Nephron progenitor cell (in vitro differentiated cells): ENCODE data around the gene GTF2F1.
"Not testable (repeated sequence)": the region's sequence is repeated elsewhere in the genome, so short reads cannot be mapped to it uniquely, and the experiment has no call there.

Source experiments
- DNase-seq: peaks from one replicate; pipeline ENCODE4 v3.0.0; 2021
- H3K27ac Mint-ChIP-seq: 2 replicates; pipeline ENCODE4 v1.8.0; 2021; ENCODE audit warnings: mild to moderate bottlenecking, moderate library complexity, mixed read lengths
- H3K27me3 Mint-ChIP-seq: 2 replicates; pipeline ENCODE4 v1.8.0; 2021; ENCODE audit warnings: mild to moderate bottlenecking, low read depth, mixed read lengths; ENCODE audit not compliant: poor library complexity
- H3K36me3 Mint-ChIP-seq: 2 replicates; pipeline ENCODE4 v1.8.0; 2021; ENCODE audit warnings: low read depth, mixed read lengths
- H3K4me1 Mint-ChIP-seq: 2 replicates; pipeline ENCODE4 v1.8.0; 2021; ENCODE audit warnings: mixed read lengths
- H3K4me3 Mint-ChIP-seq: 2 replicates; pipeline ENCODE4 v1.8.0; 2021; ENCODE audit warnings: mild to moderate bottlenecking, moderate library complexity, mixed read lengths
- H3K9me3 Mint-ChIP-seq: 2 replicates; pipeline ENCODE4 v1.8.0; 2021; ENCODE audit warnings: mild to moderate bottlenecking, moderate library complexity, mixed read lengths
- CTCF ChIP-seq: fragments of 200-600 bp; sonication (generic); IDR thresholded peaks from 2 replicates; pipeline ENCODE4 v1.5.0; 2021; ENCODE audit warnings: antibody characterized with exemption

Gene GTF2F1

GRCh38 chr19:6350688-6351087 is 42.3 kb downstream of the GTF2F1 start:
- no peaks in the 10 kb centered on the region for H3K4me1 Mint-ChIP-seq
- H3K9me3 Mint-ChIP-seq = peaks cover 20% of the 10 kb centered on the region
- H3K27me3 Mint-ChIP-seq = peaks cover 44% of the 10 kb centered on the region
- no peaks in the 10 kb centered on the region for H3K36me3 Mint-ChIP-seq
- no peak for DNase-seq
- H3K27ac Mint-ChIP-seq = no peak overlapping the region
- H3K4me3 Mint-ChIP-seq = no peak overlapping the region
- TF ChIP-seq CTCF = no peak

GRCh38 chr19:6349271-6349670 is 43.7 kb downstream of the GTF2F1 start:
- DNase-seq, H3K4me1 Mint-ChIP-seq, H3K4me3 Mint-ChIP-seq, H3K36me3 Mint-ChIP-seq, H3K27ac Mint-ChIP-seq: not testable (repeated sequence)
- Mint-ChIP-seq H3K27me3 (peaks cover 44% of the 10 kb centered on the region), H3K9me3 (peaks cover 16% of the 10 kb centered on the region)

GRCh38 chr19:6343462-6343861 is 49.5 kb downstream of the GTF2F1 start:
- H3K4me3 Mint-ChIP-seq = no peak overlapping the region
- no peak for TF ChIP-seq CTCF
- peaks cover 15% of the 10 kb centered on the region for H3K9me3 Mint-ChIP-seq
- peaks cover 16% of the 10 kb centered on the region for H3K27me3 Mint-ChIP-seq
- peaks cover 4% of the 10 kb centered on the region for H3K4me1 Mint-ChIP-seq
- no peak overlapping the region for H3K27ac Mint-ChIP-seq
- DNase-seq = no peak
- H3K36me3 Mint-ChIP-seq = no peaks in the 10 kb centered on the region

GRCh38 chr19:6340493-6341201 is 52.3 kb downstream of the GTF2F1 start:
- TF ChIP-seq CTCF = peak; percentile 12
- Mint-ChIP-seq H3K27me3 (peaks cover 7% of the 10 kb centered on the region), H3K4me3 (no peak overlapping the region), H3K9me3 (peaks cover 15% of the 10 kb centered on the region), H3K36me3 (no peaks in the 10 kb centered on the region), H3K27ac (peak overlapping the region; percentile 49), H3K4me1 (peaks cover 4% of the 10 kb centered on the region)
- DNase-seq = no peak

GRCh38 chr19:6334490-6335285 is 58.3 kb downstream of the GTF2F1 start:
- Mint-ChIP-seq H3K4me3 (no peak overlapping the region), H3K36me3 (no peaks in the 10 kb centered on the region), H3K4me1 (no peaks in the 10 kb centered on the region), H3K9me3 (no peaks in the 10 kb centered on the region), H3K27ac (no peak overlapping the region), H3K27me3 (peaks cover 3% of the 10 kb centered on the region)
- DNase-seq = no peak
- TF ChIP-seq CTCF = no peak

- TF ChIP-seq CTCF = no peak
- Mint-ChIP-seq H3K4me1 (no peaks in the 10 kb centered on the region), H3K9me3 (no peaks in the 10 kb centered on the region)
Observed at GRCh38 chr19:6333439-6333838, 59.5 kb downstream of the GTF2F1 start, which contains the start of gene ACER1. Gene ACER1 (minus strand): TSS chr19:6333612. CDS start chr19:6333551, 61 bp downstream.

More at GRCh38 chr19:6333439-6333838, 59.5 kb downstream of the GTF2F1 start, which contains the start of gene ACER1:
- Mint-ChIP-seq H3K36me3 (no peaks in the 10 kb centered on the region), H3K27me3 (peaks cover 10% of the 10 kb centered on the region), H3K27ac (no peak within 1 kb of the TSS), H3K4me3 (no peak within 1 kb of the TSS)
- DNase-seq = no peak
